Natural killer cell (primary cell): ENCODE data around the gene TP53BP2. TPM values are rescaled to one million over a fixed set of nuclear protein-coding genes. Genes with fewer than 3 reads are reported as not detected.

Experiments
- ATAC-seq, 3 donors: fragments of 150-1000 bp in 2 of 3; fragments of 200-7000 bp in 1 of 3; cut with Tn5 transposase; 1 replicate in 1 of 3; 2 replicates in 2 of 3; pipeline ENCODE4 v1.10.0; 2021; ENCODE audit warnings: mild to moderate bottlenecking in 2 of 3, moderate library complexity in 2 of 3
- DNase-seq, 2 donors: peaks; one replicate each; pipeline versions ENCODE4 v3.0.0 to v3.0.0-alpha.2; 2013 to 2021; ENCODE audit warnings: mixed read lengths in 1 of 2
- H3K27ac ChIP-seq: one replicate; pipeline ENCODE4 v1.5.1; 2013; ENCODE audit warnings: mild to moderate bottlenecking, low read length
- H3K27me3 ChIP-seq: one replicate; pipeline ENCODE4 v1.6.1; 2013; ENCODE audit warnings: low read length; ENCODE audit not compliant: control insufficient read depth, insufficient read depth
- H3K36me3 ChIP-seq: one replicate; pipeline ENCODE4 v1.6.1; 2013; ENCODE audit warnings: low read length; ENCODE audit not compliant: control insufficient read depth, insufficient read depth
- H3K4me1 ChIP-seq: one replicate; pipeline ENCODE4 v1.6.1; 2013; ENCODE audit warnings: low read length; ENCODE audit not compliant: control insufficient read depth, insufficient read depth
- H3K4me3 ChIP-seq: one replicate; pipeline ENCODE4 v1.5.1; 2013; ENCODE audit warnings: low read length
- H3K9me3 ChIP-seq: one replicate; pipeline ENCODE4 v1.6.1; 2013; ENCODE audit warnings: low read length; ENCODE audit not compliant: control insufficient read depth, insufficient read depth
- H3K27ac Mint-ChIP-seq, 2 donors: one replicate each; pipeline ENCODE4 v1.8.0; 2022; ENCODE audit warnings: mild to moderate bottlenecking in 2 of 2, mixed read lengths in 2 of 2, moderate library complexity in 1 of 2
- H3K27me3 Mint-ChIP-seq, 2 donors: one replicate each; pipeline ENCODE4 v1.8.0; 2022; ENCODE audit warnings: low read depth in 2 of 2, mixed read lengths in 2 of 2
- H3K36me3 Mint-ChIP-seq: one replicate; pipeline ENCODE4 v1.8.0; 2022; ENCODE audit warnings: mixed read lengths
- H3K4me1 Mint-ChIP-seq, 2 donors: one replicate each; pipeline ENCODE4 v1.8.0; 2022; ENCODE audit warnings: mixed read lengths in 2 of 2
- H3K4me3 Mint-ChIP-seq: one replicate; pipeline ENCODE4 v1.8.0; 2022; ENCODE audit warnings: mild to moderate bottlenecking, moderate library complexity, mixed read lengths
- H3K9me3 Mint-ChIP-seq, 2 donors: one replicate each; pipeline ENCODE4 v1.8.0; 2022; ENCODE audit warnings: mixed read lengths in 2 of 2
- CTCF ChIP-seq: fragments of 200-600 bp; IDR thresholded peaks from one replicate; pipeline ENCODE4 v1.8.0; 2022; ENCODE audit warnings: antibody characterized with exemption
- WGBS: methylation state at CpG from one replicate; pipeline ENCODE4 v1.1.7; 2013; ENCODE audit warnings: missing lambda C conversion rate; ENCODE audit not compliant: insufficient coverage; 5-methylcytosine and 5-hydroxymethylcytosine counted together
- intact Hi-C: fragments of 100-400 bp; cut with micrococcal nuclease; formaldehyde crosslinking; loops from one replicate; pipeline ENCODE4 v1.14.2; 2022
- total RNA-seq, 4 donors: library from RNA; stranded (reverse); fragments of 120-200 nt in 1 of 4; gene quantifications; one replicate each; pipeline versions ENCODE4 v1.2.3 to v1.2.4, GENCODE V29; 2013 to 2022

TP53BP2 gene
- total RNA-seq, 3 donors from 2014 or later (not counting 1 experiment from before 2014, with no cell fraction given), result 69.7 to 93.7 (median 78.8) TPM

GRCh38 chr1:223776075-223776814, 69.5 kb downstream of the TP53BP2 start:
- DNase-seq (peak in 1 of 2 donors; percentile 59), ATAC-seq (peak; percentile 72 to 91 (median 73))
- H3K27me3 ChIP-seq, result no peaks in the 10 kb centered on the region
- H3K4me3 ChIP-seq, result no peak overlapping the region
- H3K27ac ChIP-seq, result peak overlapping the region; percentile 14
- H3K4me3 Mint-ChIP-seq, result no peak overlapping the region
- H3K4me1 ChIP-seq, result peaks cover 6% of the 10 kb centered on the region
- no peaks in the 10 kb centered on the region for H3K9me3 ChIP-seq
- H3K27ac Mint-ChIP-seq, result peak overlapping the region; percentile 80 to 85
- H3K36me3 ChIP-seq, result peaks cover 68% of the 10 kb centered on the region
- H3K4me1 Mint-ChIP-seq, result peaks cover 11 to 22% of the 10 kb centered on the region in 2 donors
- WGBS, result 62% methylated on average over 9 of the region's 9 CpGs
- peaks cover 14% of the 10 kb centered on the region for H3K36me3 Mint-ChIP-seq
- no peaks in the 10 kb centered on the region for H3K27me3 Mint-ChIP-seq
- intact Hi-C loops, result no loop called here
- no peaks in the 10 kb centered on the region for H3K9me3 Mint-ChIP-seq
- no peak for TF ChIP-seq CTCF

- no peak for DNase-seq
- peaks cover 17% of the 10 kb centered on the region for H3K36me3 Mint-ChIP-seq
- no peaks in the 10 kb centered on the region for H3K9me3 Mint-ChIP-seq
- Histone ChIP-seq H3K36me3 (peaks cover 72% of the 10 kb centered on the region), H3K4me3 (no peak overlapping the region), H3K27me3 (no peaks in the 10 kb centered on the region), H3K4me1 (peaks cover 6% of the 10 kb centered on the region), H3K9me3 (no peaks in the 10 kb centered on the region), H3K27ac (peak overlapping the region; percentile 23)
- H3K4me3 Mint-ChIP-seq, result no peak overlapping the region
- H3K4me1 Mint-ChIP-seq, result peaks cover 6 to 17% of the 10 kb centered on the region in 2 donors
- H3K27ac Mint-ChIP-seq, result peak overlapping the region; percentile 80 to 85
- no peaks in the 10 kb centered on the region for H3K27me3 Mint-ChIP-seq
- no peak for TF ChIP-seq CTCF
- WGBS, result no CpG with 5 or more reads among the region's 1 CpG
- ATAC-seq, result no peak
- intact Hi-C loops, result no loop called here
Observed at GRCh38 chr1:223775711-223776074, 70.1 kb downstream of the TP53BP2 start.

- peaks cover 21% of the 10 kb centered on the region for H3K36me3 Mint-ChIP-seq
- ATAC-seq, result no peak
- no peak for DNase-seq
- intact Hi-C loops, result no loop called here
- H3K27ac ChIP-seq, result no peak overlapping the region
- peak overlapping the region; percentile 80 to 85 for H3K27ac Mint-ChIP-seq
- no peak overlapping the region for H3K4me3 Mint-ChIP-seq
- no peaks in the 10 kb centered on the region for H3K9me3 Mint-ChIP-seq
- no peaks in the 10 kb centered on the region for H3K9me3 ChIP-seq
- TF ChIP-seq CTCF, result no peak
- no peak overlapping the region for H3K4me3 ChIP-seq
- WGBS, result 100% methylated on average over 1 of the region's 4 CpGs
- peaks cover 6 to 17% of the 10 kb centered on the region in 2 donors for H3K4me1 Mint-ChIP-seq
- H3K27me3 Mint-ChIP-seq, result no peaks in the 10 kb centered on the region
- peaks cover 6% of the 10 kb centered on the region for H3K4me1 ChIP-seq
- H3K27me3 ChIP-seq, result no peaks in the 10 kb centered on the region
- H3K36me3 ChIP-seq, result peaks cover 73% of the 10 kb centered on the region
Observed at GRCh38 chr1:223775054-223775453, 70.7 kb downstream of the TP53BP2 start.
